IPS-20b (cell line): ENCODE results near the gene ACTN3.

Source experiments
- H3K27ac ChIP-seq: one replicate; pipeline ENCODE4 v1.5.1; 2013; ENCODE audit warnings: low read length
- H3K27me3 ChIP-seq: 2 replicates; pipeline ENCODE4 v1.6.1; 2013; ENCODE audit warnings: mild to moderate bottlenecking, low read length, inconsistent platforms; ENCODE audit not compliant: insufficient read depth
- H3K36me3 ChIP-seq: 2 replicates; pipeline ENCODE4 v1.6.1; 2013; ENCODE audit warnings: low read depth, mild to moderate bottlenecking, inconsistent platforms, low read length, moderate library complexity; ENCODE audit not compliant: insufficient read depth
- H3K4me1 ChIP-seq: 2 replicates; pipeline ENCODE4 v1.6.1; 2013; ENCODE audit warnings: mild to moderate bottlenecking, control low read depth, inconsistent platforms, low read length, moderate library complexity; ENCODE audit not compliant: insufficient read depth
- H3K4me3 ChIP-seq: 2 replicates; pipeline ENCODE4 v1.5.1; 2013; ENCODE audit warnings: mild to moderate bottlenecking, low read length, inconsistent platforms
- H3K9ac ChIP-seq: 2 replicates; pipeline ENCODE4 v1.6.1; 2013; ENCODE audit warnings: low read depth, mild to moderate bottlenecking, inconsistent platforms, low read length, moderate library complexity
- H3K9me3 ChIP-seq: 2 replicates; pipeline ENCODE4 v1.6.1; 2013; ENCODE audit warnings: mild to moderate bottlenecking, low read depth, low read length, inconsistent platforms; ENCODE audit not compliant: insufficient read depth

The ACTN3 gene

GRCh38 chr11:66607126-66607834, 60.6 kb downstream of the ACTN3 start:
- no peak overlapping the region for H3K4me3 ChIP-seq
- H3K9ac ChIP-seq: no peak overlapping the region
- no peak overlapping the region for H3K27ac ChIP-seq
- H3K9me3 ChIP-seq: no peaks in the 10 kb centered on the region
- H3K4me1 ChIP-seq: no peaks in the 10 kb centered on the region
- no peaks in the 10 kb centered on the region for H3K27me3 ChIP-seq
- peaks cover 19% of the 10 kb centered on the region for H3K36me3 ChIP-seq

DNA sequence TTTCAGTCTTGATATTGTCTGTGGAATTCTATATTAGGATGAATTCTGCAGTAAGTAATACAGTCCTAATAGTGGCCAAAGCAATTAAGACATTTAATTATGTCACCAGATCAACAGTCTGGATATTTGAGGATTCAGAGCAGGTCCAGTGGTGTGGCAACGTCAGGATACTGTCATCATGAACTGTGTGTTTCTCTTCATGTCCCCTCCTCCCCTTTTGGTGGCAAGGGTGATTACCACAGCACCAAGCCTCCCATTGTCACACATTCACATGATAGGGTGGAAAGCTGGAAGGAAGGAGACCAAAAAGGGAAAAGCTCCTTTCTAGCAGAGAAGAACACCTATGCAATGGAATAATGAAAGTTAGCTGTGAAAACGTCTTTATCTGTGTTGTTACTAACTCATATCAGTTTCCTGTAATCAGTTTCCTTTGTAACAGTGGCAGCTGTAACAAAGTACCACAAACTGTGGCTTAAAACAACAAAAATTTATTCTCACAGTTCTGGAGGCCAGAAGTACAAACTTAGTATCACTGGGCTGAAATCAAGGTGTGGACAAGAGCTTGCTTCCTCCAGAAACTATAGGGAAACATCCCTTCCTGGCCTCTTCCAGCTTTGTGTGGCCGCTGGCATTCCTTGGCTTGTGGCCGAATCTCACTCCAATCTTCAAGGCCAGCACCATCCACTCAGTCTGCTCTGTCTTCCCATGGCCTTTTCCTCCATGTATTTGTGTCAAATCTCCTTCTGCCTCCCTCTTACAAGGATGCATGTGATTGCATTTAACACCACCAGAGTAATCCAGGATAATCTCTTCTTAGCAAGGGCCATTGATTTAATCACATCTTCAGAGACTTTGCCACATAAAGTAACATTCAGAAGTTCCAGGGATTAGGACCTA, 63.3 kb downstream of the ACTN3 start:
- no peak overlapping the region for H3K27ac ChIP-seq
- H3K4me3 ChIP-seq: no peak overlapping the region
- no peaks in the 10 kb centered on the region for H3K4me1 ChIP-seq
- no peaks in the 10 kb centered on the region for H3K9me3 ChIP-seq
- peaks cover 10% of the 10 kb centered on the region for H3K36me3 ChIP-seq
- no peak overlapping the region for H3K9ac ChIP-seq
- H3K27me3 ChIP-seq: no peaks in the 10 kb centered on the region

- no peaks in the 10 kb centered on the region for H3K27me3 ChIP-seq
- H3K4me1 ChIP-seq: no peaks in the 10 kb centered on the region
- H3K27ac ChIP-seq: no peak overlapping the region
Measured at GRCh38 chr11:66612458-66612857, 65.8 kb downstream of the ACTN3 start.

More at GRCh38 chr11:66612458-66612857, 65.8 kb downstream of the ACTN3 start:
- Histone ChIP-seq H3K9me3 (no peaks in the 10 kb centered on the region), H3K36me3 (peaks cover 3% of the 10 kb centered on the region; the same call in 1 of the 2 replicates), H3K9ac (no peak overlapping the region), H3K4me3 (no peak overlapping the region)
